Endothelial cell of umbilical vein (primary cell): ENCODE measurements around the gene CDO1. TPM values are rescaled to one million over a fixed set of nuclear protein-coding genes. Genes with fewer than 3 reads are reported as not detected.

Source experiments
- BruUV-seq: library from RNA; stranded (reverse); fragments of 400-500 nt; replicated peaks from 2 replicates; lab custom pipeline; 2021; lab: Mats Ljungman, UMichigan
- CTCF ChIA-PET: fragments of 300-600, 350-600 bp; sonication (Branson Sonifier 250); formaldehyde crosslinking; loops from one replicate; lab custom pipeline; 2021; ENCODE audit warnings: antibody characterized with exemption, inconsistent platforms; lab: Charles Lee
- POLR2A ChIA-PET: fragments of 300-600, 350-600 bp; sonication (Branson Sonifier 250); formaldehyde crosslinking; loops from one replicate; lab custom pipeline; 2021; ENCODE audit warnings: antibody characterized with exemption, inconsistent platforms; lab: Charles Lee
- DNase-seq: peaks from one replicate; pipeline ENCODE4 v3.0.0-alpha.2; 2011; ENCODE audit warnings: low read depth, low spot score
- FAIRE-seq: peaks from 2 replicates; lab custom pipeline; 2011; peaks lifted over from hg19 to GRCh38; lab: Jason Lieb, UNC
- H2AFZ ChIP-seq: 2 replicates; pipeline ENCODE4 v1.6.0; 2012; ENCODE audit warnings: low read depth, low read length, control low read depth, inconsistent platforms
- H3K27ac ChIP-seq: 2 replicates; pipeline ENCODE4 v1.5.1; 2011; ENCODE audit warnings: low read depth, mild to moderate bottlenecking, control low read depth, low read length, moderate library complexity; ENCODE audit not compliant: insufficient read depth
- H3K27me3 ChIP-seq, 2 experiments: 2 replicates each; pipeline versions ENCODE4 v1.6.0 to v1.6.1; 2011; ENCODE audit warnings: low read length in 2 of 2, mixed read lengths in 1 of 2; ENCODE audit not compliant: control insufficient read depth in 2 of 2, insufficient read depth in 2 of 2
- H3K36me3 ChIP-seq, 2 experiments: 2 replicates in 1 of 2; 3 replicates in 1 of 2; pipeline ENCODE4 v1.5.1; 2011; ENCODE audit warnings: low read length in 2 of 2, mild to moderate bottlenecking in 1 of 2, moderate library complexity in 1 of 2; ENCODE audit not compliant: control insufficient read depth in 2 of 2, insufficient read depth in 2 of 2; ENCODE audit errors: extremely low read depth in 1 of 2
- H3K4me1 ChIP-seq: 3 replicates; pipeline ENCODE4 v1.5.1; 2011; ENCODE audit warnings: mild to moderate bottlenecking, low read length; ENCODE audit not compliant: control insufficient read depth, insufficient read depth; ENCODE audit errors: extremely low read depth
- H3K4me2 ChIP-seq: 2 replicates; pipeline ENCODE4 v1.6.1; 2011; ENCODE audit warnings: low read length, control low read depth, mixed read lengths; ENCODE audit not compliant: insufficient read depth
- H3K4me3 ChIP-seq, 3 experiments: fragments of 200-600 bp in 1 of 3; sonication (generic), shearing (Covaris generic) in 1 of 3; replicated peaks in 1 of 3; 2 replicates each; pipeline ENCODE4 v1.5.1; 2011 to 2016; ENCODE audit warnings: control low read depth in 3 of 3, low read length in 3 of 3, mild to moderate bottlenecking in 2 of 3, inconsistent platforms in 1 of 3, low read depth in 1 of 3, moderate library complexity in 1 of 3; ENCODE audit not compliant: insufficient read depth in 1 of 3
- H3K79me2 ChIP-seq: 2 replicates; pipeline ENCODE4 v1.6.0; 2012; ENCODE audit warnings: low read length, inconsistent platforms; ENCODE audit not compliant: control insufficient read depth, insufficient read depth
- H3K9ac ChIP-seq: replicated peaks from 2 replicates; pipeline ENCODE3; 2011; ENCODE audit warnings: low read length, control low read depth; ENCODE audit not compliant: insufficient read depth; ENCODE audit errors: extremely low read depth
- H3K9me1 ChIP-seq: replicated peaks from 3 replicates; pipeline ENCODE4 v1.6.0; 2011; ENCODE audit warnings: mild to moderate bottlenecking, low read length; ENCODE audit not compliant: control insufficient read depth, insufficient read depth; ENCODE audit errors: extremely low read depth
- H3K9me3 ChIP-seq: replicated peaks from 2 replicates; pipeline ENCODE4 v1.5.1; 2012; ENCODE audit warnings: low read length, inconsistent platforms; ENCODE audit not compliant: control insufficient read depth, insufficient read depth
- H4K20me1 ChIP-seq: replicated peaks from 2 replicates; pipeline ENCODE3; 2011; ENCODE audit warnings: mild to moderate bottlenecking, low read length; ENCODE audit not compliant: control insufficient read depth, insufficient read depth; ENCODE audit errors: extremely low read depth
- EZH2 ChIP-seq: IDR thresholded peaks from 2 replicates; pipeline ENCODE4 v1.6.1; 2012; ENCODE audit warnings: borderline replicate concordance, low read depth, mild to moderate bottlenecking, moderate library complexity, low read length, inconsistent platforms; ENCODE audit not compliant: severe bottlenecking
- FOS ChIP-seq: IDR thresholded peaks from 2 replicates; pipeline ENCODE4 v1.6.1; 2011; ENCODE audit warnings: mild to moderate bottlenecking, low read length, moderate library complexity, borderline replicate concordance; ENCODE audit not compliant: insufficient read depth
- MYC ChIP-seq: IDR thresholded peaks from one replicate; pipeline ENCODE4 v1.6.1; 2011; ENCODE audit warnings: mild to moderate bottlenecking, low read depth, low read length
- POLR2A ChIP-seq: IDR thresholded peaks from 2 replicates; pipeline ENCODE4 v1.6.1; 2012; ENCODE audit warnings: low read depth, mild to moderate bottlenecking, control low read depth, low read length
- POLR2AphosphoS5 ChIP-seq: IDR thresholded peaks from 2 replicates; pipeline ENCODE4 v1.6.1; 2012; ENCODE audit warnings: low read depth, mild to moderate bottlenecking, control low read depth, low read length, moderate library complexity; ENCODE audit not compliant: insufficient read depth
- dilution Hi-C: fragments of 300-500 bp; cut with MboI; formaldehyde crosslinking; loops from one replicate; pipeline ENCODE4 v1.15.0; 2019; ENCODE audit warnings: low sequenced_read_pairs; ENCODE audit not compliant: extremely low pct_ligation_motif_present
- intact Hi-C: fragments of 100-400 bp; cut with micrococcal nuclease; formaldehyde crosslinking; loops from one replicate; pipeline ENCODE4 v1.10.0; 2022
- polyA plus RNA-seq, 4 experiments: library from polyadenylated mRNA; depleted of rRNA in 3 of 4; stranded (reverse) in 3 of 4; unstranded in 1 of 4; fragments of >200 nt; gene quantifications; 2 replicates each; pipeline versions ENCODE4 v1.2.1 to v1.2.3, GENCODE V29; 2011 to 2012; ENCODE audit warnings: missing spikeins in 1 of 4
- total RNA-seq: library from RNA; stranded (reverse); gene quantifications from 2 replicates; pipeline ENCODE4 v1.2.3, GENCODE V29; 2021
- TF ChIP-seq, protein P1 (sequence below): IDR thresholded peaks from 2 replicates; pipeline ENCODE4 v1.6.1; 2011; ENCODE audit not compliant: insufficient read depth, insufficient read length
- TF ChIP-seq, protein P2 (sequence below), 2 donors: IDR thresholded peaks; 1 replicate in 1 of 2; 2 replicates in 1 of 2; pipeline ENCODE4 v1.5.1; 2011; ENCODE audit warnings: low read length in 2 of 2, mild to moderate bottlenecking in 2 of 2, moderate library complexity in 2 of 2, control low read depth in 1 of 2, inconsistent platforms in 1 of 2, low read depth in 1 of 2; ENCODE audit not compliant: insufficient read depth in 1 of 2; ENCODE audit errors: extremely low read depth in 1 of 2

CDO1 gene
- total and polyA plus RNA-seq, 2 donors (not counting 3 experiments of a cell fraction or from before 2014, with no cell fraction given) = 1.3 to 1.7 TPM

- Histone ChIP-seq H3K36me3 (no peaks in the 10 kb centered on the region), H3K4me2 (no peak overlapping the region), H3K27me3 (peaks cover 0 to 1% of the 10 kb centered on the region in 2 experiments), H3K4me1 (no peaks in the 10 kb centered on the region), H3K9ac (no peak overlapping the region), H3K9me3 (no peaks in the 10 kb centered on the region), H2AFZ (no peak overlapping the region), H3K79me2 (no peaks in the 10 kb centered on the region), H3K4me3 (no peak overlapping the region), H3K9me1 (no peaks in the 10 kb centered on the region), H4K20me1 (no peaks in the 10 kb centered on the region), H3K27ac (no peak overlapping the region)
- FAIRE-seq (no peak), DNase-seq (no peak)
- dilution Hi-C loops (no loop called here), intact Hi-C loops (no loop called here)
- POLR2A ChIA-PET = no interaction called here
- BruUV-seq = no TSS peak
- TF ChIP-seq MYC = no peak
- TF ChIP-seq POLR2AphosphoS5 = no peak
- TF ChIP-seq FOS = no peak
- no peak for TF ChIP-seq POLR2A
- TF ChIP-seq, protein P1, sequence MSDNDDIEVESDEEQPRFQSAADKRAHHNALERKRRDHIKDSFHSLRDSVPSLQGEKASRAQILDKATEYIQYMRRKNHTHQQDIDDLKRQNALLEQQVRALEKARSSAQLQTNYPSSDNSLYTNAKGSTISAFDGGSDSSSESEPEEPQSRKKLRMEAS = no peak
- no peak for TF ChIP-seq EZH2
- TF ChIP-seq, protein P2, sequence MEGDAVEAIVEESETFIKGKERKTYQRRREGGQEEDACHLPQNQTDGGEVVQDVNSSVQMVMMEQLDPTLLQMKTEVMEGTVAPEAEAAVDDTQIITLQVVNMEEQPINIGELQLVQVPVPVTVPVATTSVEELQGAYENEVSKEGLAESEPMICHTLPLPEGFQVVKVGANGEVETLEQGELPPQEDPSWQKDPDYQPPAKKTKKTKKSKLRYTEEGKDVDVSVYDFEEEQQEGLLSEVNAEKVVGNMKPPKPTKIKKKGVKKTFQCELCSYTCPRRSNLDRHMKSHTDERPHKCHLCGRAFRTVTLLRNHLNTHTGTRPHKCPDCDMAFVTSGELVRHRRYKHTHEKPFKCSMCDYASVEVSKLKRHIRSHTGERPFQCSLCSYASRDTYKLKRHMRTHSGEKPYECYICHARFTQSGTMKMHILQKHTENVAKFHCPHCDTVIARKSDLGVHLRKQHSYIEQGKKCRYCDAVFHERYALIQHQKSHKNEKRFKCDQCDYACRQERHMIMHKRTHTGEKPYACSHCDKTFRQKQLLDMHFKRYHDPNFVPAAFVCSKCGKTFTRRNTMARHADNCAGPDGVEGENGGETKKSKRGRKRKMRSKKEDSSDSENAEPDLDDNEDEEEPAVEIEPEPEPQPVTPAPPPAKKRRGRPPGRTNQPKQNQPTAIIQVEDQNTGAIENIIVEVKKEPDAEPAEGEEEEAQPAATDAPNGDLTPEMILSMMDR (IDR thresholded peaks at IDR 0.05; ENCODE audit: extremely low read depth in 1 of 2, insufficient read depth in 1 of 2, low read depth in 1 of 2, low read length in 2 of 2) = no peak
- CTCF ChIA-PET = no interaction called here
Observed at GRCh38 chr5:115758356-115758755, 58.1 kb downstream of the CDO1 start.
